Measurements from ENCODE around the gene ZCCHC12.

DNA sequence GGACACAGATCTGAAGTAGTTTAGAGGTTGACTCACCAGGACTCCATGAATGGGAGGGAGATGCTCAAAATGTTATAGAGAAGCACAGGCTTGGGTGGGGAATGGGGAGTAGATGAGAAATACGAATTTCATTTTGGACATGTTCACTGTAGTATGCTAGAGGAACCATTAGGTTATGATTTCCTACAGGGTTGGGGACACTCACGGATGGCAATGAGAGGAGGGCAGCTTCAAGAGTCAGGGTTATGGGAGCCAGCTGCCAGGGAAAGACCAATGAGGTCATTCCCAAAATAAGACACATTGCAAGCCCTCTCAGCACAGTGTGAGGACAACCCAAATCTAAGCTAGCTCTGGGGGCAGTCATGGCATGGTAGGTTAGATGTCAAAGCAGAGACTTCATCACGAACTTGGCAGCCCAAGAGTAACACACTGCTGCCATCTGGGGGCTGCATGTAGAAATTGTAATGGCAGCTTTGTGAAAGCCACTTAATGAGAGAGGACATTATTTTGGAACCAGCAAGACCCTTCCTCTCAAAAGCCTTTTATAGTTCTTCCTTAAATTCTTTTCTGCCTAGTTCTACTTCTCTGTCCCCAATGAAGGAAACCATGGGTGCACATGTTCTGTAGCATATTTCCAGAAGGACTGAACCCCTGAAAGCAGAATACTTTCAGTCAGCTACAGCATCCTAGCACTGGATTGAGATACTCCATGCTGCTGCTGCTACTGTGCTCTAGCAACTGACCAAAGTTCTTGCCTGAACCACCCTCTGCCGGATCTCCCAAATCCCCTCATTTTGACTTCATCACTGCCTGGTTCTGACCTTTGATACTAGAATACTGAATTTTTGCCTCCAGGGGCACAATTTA, 16.2 kb upstream of the ZCCHC12 start:
- TF ChIP-seq EP300 (IDR thresholded peaks at IDR 0.05; ENCODE audit: low read depth) (no peak), CTCF (IDR thresholded peaks at IDR 0.05) (peak; percentile 56 to 63 (median 59)), POLR2A (IDR thresholded peaks at IDR 0.05) (no peak), POLR2AphosphoS5 (IDR thresholded peaks at IDR 0.05) (no peak)
